ENCODE data around the gene IQGAP2.

- TF ChIP-seq, protein P1, sequence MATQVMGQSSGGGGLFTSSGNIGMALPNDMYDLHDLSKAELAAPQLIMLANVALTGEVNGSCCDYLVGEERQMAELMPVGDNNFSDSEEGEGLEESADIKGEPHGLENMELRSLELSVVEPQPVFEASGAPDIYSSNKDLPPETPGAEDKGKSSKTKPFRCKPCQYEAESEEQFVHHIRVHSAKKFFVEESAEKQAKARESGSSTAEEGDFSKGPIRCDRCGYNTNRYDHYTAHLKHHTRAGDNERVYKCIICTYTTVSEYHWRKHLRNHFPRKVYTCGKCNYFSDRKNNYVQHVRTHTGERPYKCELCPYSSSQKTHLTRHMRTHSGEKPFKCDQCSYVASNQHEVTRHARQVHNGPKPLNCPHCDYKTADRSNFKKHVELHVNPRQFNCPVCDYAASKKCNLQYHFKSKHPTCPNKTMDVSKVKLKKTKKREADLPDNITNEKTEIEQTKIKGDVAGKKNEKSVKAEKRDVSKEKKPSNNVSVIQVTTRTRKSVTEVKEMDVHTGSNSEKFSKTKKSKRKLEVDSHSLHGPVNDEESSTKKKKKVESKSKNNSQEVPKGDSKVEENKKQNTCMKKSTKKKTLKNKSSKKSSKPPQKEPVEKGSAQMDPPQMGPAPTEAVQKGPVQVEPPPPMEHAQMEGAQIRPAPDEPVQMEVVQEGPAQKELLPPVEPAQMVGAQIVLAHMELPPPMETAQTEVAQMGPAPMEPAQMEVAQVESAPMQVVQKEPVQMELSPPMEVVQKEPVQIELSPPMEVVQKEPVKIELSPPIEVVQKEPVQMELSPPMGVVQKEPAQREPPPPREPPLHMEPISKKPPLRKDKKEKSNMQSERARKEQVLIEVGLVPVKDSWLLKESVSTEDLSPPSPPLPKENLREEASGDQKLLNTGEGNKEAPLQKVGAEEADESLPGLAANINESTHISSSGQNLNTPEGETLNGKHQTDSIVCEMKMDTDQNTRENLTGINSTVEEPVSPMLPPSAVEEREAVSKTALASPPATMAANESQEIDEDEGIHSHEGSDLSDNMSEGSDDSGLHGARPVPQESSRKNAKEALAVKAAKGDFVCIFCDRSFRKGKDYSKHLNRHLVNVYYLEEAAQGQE (IDR thresholded peaks at IDR 0.05; ENCODE audit: low read depth): no peak
- TF ChIP-seq NFIC (IDR thresholded peaks at IDR 0.05) (peak; percentile 13; the same call in 1 of the 2 replicates), TEAD4 (IDR thresholded peaks at IDR 0.05) (peak; percentile 60; the same call in 1 of the 2 replicates), FOXM1 (IDR thresholded peaks at IDR 0.05; ENCODE audit: borderline replicate concordance, low read depth) (no peak), RAD21 (IDR thresholded peaks at IDR 0.05; ENCODE audit: low read depth) (no peak), EP300 (IDR thresholded peaks at IDR 0.05; ENCODE audit: borderline replicate concordance) (peak; percentile 51; the same call in 1 of the 2 replicates)
- TF ChIP-seq, protein P2, sequence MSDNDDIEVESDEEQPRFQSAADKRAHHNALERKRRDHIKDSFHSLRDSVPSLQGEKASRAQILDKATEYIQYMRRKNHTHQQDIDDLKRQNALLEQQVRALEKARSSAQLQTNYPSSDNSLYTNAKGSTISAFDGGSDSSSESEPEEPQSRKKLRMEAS (IDR thresholded peaks at IDR 0.05): no peak
- TF ChIP-seq, protein P3, sequence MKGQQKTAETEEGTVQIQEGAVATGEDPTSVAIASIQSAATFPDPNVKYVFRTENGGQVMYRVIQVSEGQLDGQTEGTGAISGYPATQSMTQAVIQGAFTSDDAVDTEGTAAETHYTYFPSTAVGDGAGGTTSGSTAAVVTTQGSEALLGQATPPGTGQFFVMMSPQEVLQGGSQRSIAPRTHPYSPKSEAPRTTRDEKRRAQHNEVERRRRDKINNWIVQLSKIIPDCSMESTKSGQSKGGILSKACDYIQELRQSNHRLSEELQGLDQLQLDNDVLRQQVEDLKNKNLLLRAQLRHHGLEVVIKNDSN (IDR thresholded peaks at IDR 0.05): no peak
These were observed 176.3 kb downstream of the IQGAP2 start for GRCh38 chr5:76579166-76579937.
